K562 (cell line): ENCODE results near the gene DEDD2. TPM values are rescaled to one million over a fixed set of nuclear protein-coding genes. Genes with fewer than 3 reads are reported as not detected.

ENCODE experiments used
- BHLHE40 ChIP-seq: IDR thresholded peaks from 2 replicates; pipeline ENCODE4 v1.6.1; 2011; ENCODE audit warnings: low read length, improper control_type of control experiment
- CEBPB ChIP-seq: fragments of 450-650 bp; IDR thresholded peaks from 2 replicates; pipeline ENCODE4 v1.6.1; 2016; ENCODE audit warnings: missing genetic modification characterization, missing compliant biosample characterization
- CXXC5 ChIP-seq: fragments of 250-450 bp; sonication (Bioruptor Pico); IDR thresholded peaks from 2 replicates; pipeline ENCODE4 v1.8.0; 2022; ENCODE audit warnings: inconsistent platforms, mild to moderate bottlenecking, moderate library complexity
- JUN ChIP-seq, 2 experiments: sonication (generic) in 1 of 2; formaldehyde crosslinking in 1 of 2; IDR thresholded peaks; 2 replicates each; pipeline versions ENCODE4 v1.6.1 to v1.8.0; 2012 to 2022; ENCODE audit warnings: borderline replicate concordance in 2 of 2, mild to moderate bottlenecking in 2 of 2, improper control_type of control experiment in 1 of 2, low read depth in 1 of 2, low read length in 1 of 2, missing genetic modification reagents in 1 of 2
- KLF13 ChIP-seq: fragments of 450-650 bp; IDR thresholded peaks from 2 replicates; pipeline ENCODE4 v1.6.1; 2016; ENCODE audit warnings: missing genetic modification characterization, low read depth, mild to moderate bottlenecking, missing compliant biosample characterization, moderate library complexity, borderline replicate concordance
- MECOM ChIP-seq: fragments of 250-450 bp; sonication (Bioruptor Pico); IDR thresholded peaks from 2 replicates; pipeline ENCODE4 v1.8.0; 2022; ENCODE audit warnings: inconsistent platforms
- NFE2 ChIP-seq: IDR thresholded peaks from 2 replicates; pipeline ENCODE4 v1.6.1; 2014; ENCODE audit warnings: antibody characterized with exemption, low read depth
- RBM25 ChIP-seq: fragments of 200-400 bp; formaldehyde crosslinking; IDR thresholded peaks from 2 replicates; pipeline ENCODE4 v1.6.1; 2018; ENCODE audit warnings: low read length, low read depth, moderate library complexity; ENCODE audit not compliant: severe bottlenecking
- ZBTB1 ChIP-seq: sonication (generic); formaldehyde crosslinking; IDR thresholded peaks from 2 replicates; pipeline ENCODE4 v1.8.1; 2023; ENCODE audit warnings: missing genetic modification reagents, low read depth, mild to moderate bottlenecking, borderline replicate concordance
- ZC3H8 ChIP-seq: fragments of 450-650 bp; IDR thresholded peaks from 2 replicates; pipeline ENCODE4 v1.6.1; 2017
- ZFX ChIP-seq: sonication (generic); formaldehyde crosslinking; IDR thresholded peaks from 2 replicates; pipeline ENCODE4 v1.8.0; 2022; ENCODE audit warnings: mild to moderate bottlenecking, missing genetic modification reagents, moderate library complexity
- ZNF766 ChIP-seq: fragments of 200-800 bp; sonication (Bioruptor generic); conservative IDR thresholded peaks from 2 replicates; pipeline ENCODE4 v1.6.1; 2016; ENCODE audit warnings: missing genetic modification characterization, missing compliant biosample characterization
- ZNF830 ChIP-seq: fragments of 250-450 bp; sonication (Bioruptor Pico); IDR thresholded peaks from 2 replicates; pipeline ENCODE4 v1.5.0; 2021; ENCODE audit warnings: mild to moderate bottlenecking
- polyA plus RNA-seq, 8 experiments: library from polyadenylated mRNA; depleted of rRNA in 4 of 8; stranded (reverse) in 5 of 8; unstranded in 3 of 8; fragments of >200 nt; fragmentation: Nextera tagmentation in 2 of 8; fragmentation: Illumina TruSeq in 1 of 8; extraction: Ambion mirVana in 2 of 8; extraction: Trizol in 1 of 8; gene quantifications; 2 replicates each; pipeline versions ENCODE4 v1.2.1 to v1.2.3, GENCODE V29; 2011 to 2014; ENCODE audit warnings: inconsistent platforms in 1 of 8, missing spikeins in 1 of 8
- total RNA-seq, 7 experiments: library from RNA; depleted of rRNA in 6 of 7; stranded (reverse); fragments of >200 nt in 6 of 7; fragmentation: Illumina TruSeq in 2 of 7; extraction: Trizol in 2 of 7; gene quantifications; 2 replicates each; pipeline versions ENCODE4 v1.2.1 to v1.2.3, GENCODE V29; 2011 to 2021; ENCODE audit warnings: low replicate concordance in 1 of 7
- TF ChIP-seq, protein P1 (sequence below): fragments of 450-650 bp; IDR thresholded peaks from 2 replicates; pipeline ENCODE4 v1.6.1; 2016; ENCODE audit warnings: borderline replicate concordance

The DEDD2 gene
- total and polyA plus RNA-seq, 9 of the 15 experiments (the other 6 are each of a cell fraction or from before 2014, with no cell fraction given): 4.3 to 43.0 (median 29.2) TPM

DNA sequence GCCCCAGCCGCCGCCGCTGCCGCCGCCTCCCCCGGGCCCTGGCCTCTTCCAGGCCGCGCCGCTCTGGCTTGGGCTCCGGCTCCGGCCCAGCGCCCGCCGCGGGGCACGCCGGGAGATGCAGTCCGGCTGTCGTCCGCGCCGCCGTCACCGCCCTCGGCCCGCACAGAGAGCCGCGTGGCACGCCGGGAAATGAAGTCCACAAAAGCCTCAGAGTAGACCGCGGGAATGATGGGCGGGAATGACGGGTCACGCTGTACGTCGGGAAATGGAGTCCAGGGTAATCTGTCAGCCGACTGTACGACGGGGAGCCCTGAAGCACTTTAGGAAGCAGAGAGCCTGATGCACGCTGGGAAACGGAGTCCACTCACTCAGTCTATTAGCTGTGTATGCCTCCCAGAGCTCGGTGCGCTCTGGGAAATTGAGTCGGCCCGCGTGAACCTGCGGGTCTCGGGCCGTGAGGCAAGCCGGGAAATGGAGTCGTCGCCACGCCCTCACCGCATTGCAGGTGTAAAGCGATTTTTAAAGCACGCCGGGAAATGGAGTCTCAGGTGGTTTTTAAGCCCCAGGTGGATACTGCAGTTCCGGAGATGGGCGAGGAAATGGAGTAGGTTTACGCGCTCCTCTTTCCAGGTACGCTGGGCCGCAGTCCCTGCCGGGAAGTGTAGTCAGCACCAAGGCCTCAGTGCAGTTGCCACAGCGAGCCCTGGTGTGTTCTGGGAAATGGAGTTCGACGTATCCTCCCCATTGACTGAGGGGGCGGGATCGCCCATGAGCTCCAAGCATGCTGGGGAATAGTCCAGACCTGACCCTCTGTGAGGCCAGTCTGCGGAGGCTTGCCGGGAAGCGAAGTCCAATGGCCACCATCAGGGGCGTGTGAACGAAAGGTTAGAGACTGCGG is 25.3 kb upstream of the DEDD2 start, which contains the start of gene GSK3A (continued):
- peak; percentile 91 for TF ChIP-seq KLF13
- peak; percentile 88 for TF ChIP-seq CXXC5 (CRISPR knock-in tag)
- peak; percentile 54 for TF ChIP-seq BHLHE40
- peak; percentile 46; the same call in 1 of the 2 replicates for TF ChIP-seq NFE2
- TF ChIP-seq MECOM: no peak
- TF ChIP-seq CEBPB (tag): peak; percentile 90
- TF ChIP-seq ZNF830: no peak
- TF ChIP-seq ZC3H8: no peak
- no peak for TF ChIP-seq RBM25
- TF ChIP-seq ZBTB1 (CRISPR knock-in tag): peak; percentile 92
- TF ChIP-seq, protein P1, sequence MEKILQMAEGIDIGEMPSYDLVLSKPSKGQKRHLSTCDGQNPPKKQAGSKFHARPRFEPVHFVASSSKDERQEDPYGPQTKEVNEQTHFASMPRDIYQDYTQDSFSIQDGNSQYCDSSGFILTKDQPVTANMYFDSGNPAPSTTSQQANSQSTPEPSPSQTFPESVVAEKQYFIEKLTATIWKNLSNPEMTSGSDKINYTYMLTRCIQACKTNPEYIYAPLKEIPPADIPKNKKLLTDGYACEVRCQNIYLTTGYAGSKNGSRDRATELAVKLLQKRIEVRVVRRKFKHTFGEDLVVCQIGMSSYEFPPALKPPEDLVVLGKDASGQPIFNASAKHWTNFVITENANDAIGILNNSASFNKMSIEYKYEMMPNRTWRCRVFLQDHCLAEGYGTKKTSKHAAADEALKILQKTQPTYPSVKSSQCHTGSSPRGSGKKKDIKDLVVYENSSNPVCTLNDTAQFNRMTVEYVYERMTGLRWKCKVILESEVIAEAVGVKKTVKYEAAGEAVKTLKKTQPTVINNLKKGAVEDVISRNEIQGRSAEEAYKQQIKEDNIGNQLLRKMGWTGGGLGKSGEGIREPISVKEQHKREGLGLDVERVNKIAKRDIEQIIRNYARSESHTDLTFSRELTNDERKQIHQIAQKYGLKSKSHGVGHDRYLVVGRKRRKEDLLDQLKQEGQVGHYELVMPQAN: peak; percentile 73; the same call in 1 of the 2 replicates
- peak; percentile 57; the same call in 1 of the 2 replicates for TF ChIP-seq JUN (IDR thresholded peaks at IDR 0.05; ENCODE audit: borderline replicate concordance, low read depth, low read length)
- TF ChIP-seq JUN (CRISPR knock-in tag; IDR thresholded peaks at IDR 0.05; ENCODE audit: borderline replicate concordance): no peak
- TF ChIP-seq ZFX (CRISPR knock-in tag): peak; percentile 94
- peak; percentile 95 for TF ChIP-seq ZNF766
